GM12892 (cell line): Measurements from ENCODE around the gene DPP6.

ENCODE experiments used
- POLR2A ChIP-seq: IDR thresholded peaks from 2 replicates; pipeline ENCODE4 v1.6.1; 2011; ENCODE audit warnings: low read depth, low read length, control low read depth
- POLR2AphosphoS5 ChIP-seq: IDR thresholded peaks from 2 replicates; pipeline ENCODE4 v1.6.1; 2011; ENCODE audit warnings: low read depth, low read length, control low read depth

- TF ChIP-seq POLR2A (no peak), POLR2AphosphoS5 (no peak)
These were observed 876.2 kb downstream of the DPP6 start for GRCh38 chr7:154928136-154929005.
